DOHH2 (cell line): ENCODE data around the gene IFITM10.

Experiments
- H3F3A ChIP-seq: fragments of 200-600 bp; sonication (generic), shearing (Covaris generic); 2 replicates; pipeline ENCODE4 v1.6.0; 2016; ENCODE audit warnings: antibody characterized with exemption, mild to moderate bottlenecking; ENCODE audit not compliant: control insufficient read depth, insufficient read depth
- H3K27ac ChIP-seq: fragments of 200-600 bp; sonication (generic); 2 replicates; pipeline ENCODE4 v1.5.1; 2014; ENCODE audit warnings: low read depth, mild to moderate bottlenecking, low read length, moderate library complexity
- H3K27me3 ChIP-seq: fragments of 200-600 bp; sonication (generic); 2 replicates; pipeline ENCODE4 v1.6.1; 2014; ENCODE audit warnings: mild to moderate bottlenecking, low read length, mixed read lengths; ENCODE audit not compliant: control insufficient read depth
- H3K36me3 ChIP-seq: fragments of 200-600 bp; sonication (generic); 2 replicates; pipeline ENCODE4 v1.6.1; 2014; ENCODE audit warnings: mild to moderate bottlenecking, low read length, moderate library complexity, mixed read lengths; ENCODE audit not compliant: control insufficient read depth
- H3K4me1 ChIP-seq: fragments of 200-600 bp; sonication (generic); 2 replicates; pipeline ENCODE4 v1.6.1; 2014; ENCODE audit warnings: mild to moderate bottlenecking, low read length, mixed read lengths; ENCODE audit not compliant: control insufficient read depth
- H3K4me2 ChIP-seq: fragments of 200-600 bp; sonication (generic); 2 replicates; pipeline ENCODE4 v1.6.0; 2014; ENCODE audit warnings: mild to moderate bottlenecking, low read length, moderate library complexity
- H3K4me3 ChIP-seq: fragments of 200-600 bp; sonication (generic); 2 replicates; pipeline ENCODE4 v1.5.1; 2014; ENCODE audit warnings: mild to moderate bottlenecking, low read length, mixed read lengths
- H3K79me2 ChIP-seq: fragments of 200-600 bp; sonication (generic); 2 replicates; pipeline ENCODE4 v1.6.1; 2014; ENCODE audit warnings: mild to moderate bottlenecking, low read length, mixed read lengths; ENCODE audit not compliant: control insufficient read depth
- H3K9me2 ChIP-seq: fragments of 200-600 bp; sonication (generic); replicated peaks from 2 replicates; pipeline ENCODE4 v1.6.1; 2014; ENCODE audit warnings: mild to moderate bottlenecking, low read length, mixed read lengths; ENCODE audit not compliant: control insufficient read depth
- H3K9me3 ChIP-seq: fragments of 200-600 bp; sonication (generic); 2 replicates; pipeline ENCODE4 v1.6.1; 2014; ENCODE audit warnings: antibody characterized with exemption, low read length, mixed read lengths; ENCODE audit not compliant: control insufficient read depth, insufficient read depth
- H4K20me1 ChIP-seq: fragments of 200-600 bp; sonication (generic); 2 replicates; pipeline ENCODE4 v1.6.0; 2014; ENCODE audit warnings: low read depth, mild to moderate bottlenecking, antibody characterized with exemption, low read length, moderate library complexity; ENCODE audit not compliant: control insufficient read depth, insufficient read depth
- CTCF ChIP-seq: fragments of 200-600 bp; sonication (generic); IDR thresholded peaks from one replicate; pipeline ENCODE4 v1.5.1; 2014; ENCODE audit warnings: antibody characterized with exemption, mild to moderate bottlenecking, low read depth, low read length; ENCODE audit not compliant: poor library complexity, severe bottlenecking
- EZH2phosphoT487 ChIP-seq: fragments of 200-600 bp; sonication (generic); IDR thresholded peaks from 2 replicates; pipeline ENCODE4 v1.6.1; 2017; ENCODE audit warnings: borderline replicate concordance, mild to moderate bottlenecking, antibody characterized with exemption, low read length, moderate library complexity, mixed read lengths

IFITM10 gene

GRCh38 chr11:1776944-1777715 lies 26.7 kb upstream of the IFITM10 start:
- Histone ChIP-seq H3K27me3 (no peaks in the 10 kb centered on the region), H3K79me2 (no peaks in the 10 kb centered on the region), H3F3A (no peaks in the 10 kb centered on the region), H3K4me2 (no peak overlapping the region), H3K9me2 (no peaks in the 10 kb centered on the region), H4K20me1 (no peaks in the 10 kb centered on the region), H3K4me1 (no peaks in the 10 kb centered on the region), H3K4me3 (no peak overlapping the region), H3K36me3 (no peaks in the 10 kb centered on the region), H3K9me3 (no peaks in the 10 kb centered on the region), H3K27ac (no peak overlapping the region)
- TF ChIP-seq EZH2phosphoT487 (no peak), CTCF (no peak)

GRCh38 chr11:1776331-1776851 lies 26.0 kb upstream of the IFITM10 start:
- Histone ChIP-seq H3K4me2 (no peak overlapping the region), H3K4me1 (no peaks in the 10 kb centered on the region), H3K9me3 (no peaks in the 10 kb centered on the region), H4K20me1 (no peaks in the 10 kb centered on the region), H3K9me2 (no peaks in the 10 kb centered on the region), H3F3A (no peaks in the 10 kb centered on the region), H3K36me3 (no peaks in the 10 kb centered on the region), H3K79me2 (no peaks in the 10 kb centered on the region), H3K4me3 (no peak overlapping the region), H3K27me3 (no peaks in the 10 kb centered on the region), H3K27ac (no peak overlapping the region)
- no peak for TF ChIP-seq CTCF
- TF ChIP-seq EZH2phosphoT487 = no peak

GRCh38 chr11:1774886-1775285 lies 24.5 kb upstream of the IFITM10 start:
- Histone ChIP-seq H3K4me2 (no peak overlapping the region), H3K4me3 (no peak overlapping the region), H3F3A (no peaks in the 10 kb centered on the region), H3K36me3 (no peaks in the 10 kb centered on the region), H3K27ac (no peak overlapping the region), H3K4me1 (no peaks in the 10 kb centered on the region), H3K9me2 (no peaks in the 10 kb centered on the region), H3K9me3 (no peaks in the 10 kb centered on the region), H3K79me2 (no peaks in the 10 kb centered on the region), H3K27me3 (no peaks in the 10 kb centered on the region; the same call in 1 of the 2 replicates), H4K20me1 (no peaks in the 10 kb centered on the region)
- TF ChIP-seq EZH2phosphoT487 = no peak
- no peak for TF ChIP-seq CTCF
